HepG2 (cell line): ENCODE measurements around the gene TLE2. TPM values are rescaled to one million over a fixed set of nuclear protein-coding genes. Genes with fewer than 3 reads are reported as not detected.
A peak's percentile ranks its signal among the peaks of the same experiment; 100 is the strongest.

Experiments
- ATAC-seq: fragments of 200-7000 bp; cut with Tn5 transposase; 3 replicates; pipeline ENCODE4 v1.9.1; 2020; ENCODE audit warnings: mild to moderate bottlenecking, moderate library complexity
- BruUV-seq: library from RNA; stranded (reverse); fragments of 400-500 nt; replicated peaks from 2 replicates; lab custom pipeline; 2021; lab: Mats Ljungman, UMichigan
- CTCF ChIA-PET: fragments of 300-600 bp; formaldehyde crosslinking; extraction: SDS; loops from one replicate; lab custom pipeline; 2021; ENCODE audit warnings: low total read pairs, inconsistent platforms, low intra/inter-chr PET ratio; lab: Yijun Ruan, JAX
- POLR2A ChIA-PET: fragments of 350-600 bp; sonication (Branson Sonifier 250); formaldehyde crosslinking; loops from one replicate; lab custom pipeline; 2020; ENCODE audit warnings: antibody characterized with exemption, inconsistent platforms; lab: Yijun Ruan, JAX
- DNase-seq: peaks from one replicate; pipeline ENCODE4 v3.0.0-alpha.2; 2015; ENCODE audit warnings: low spot score
- FAIRE-seq: peaks from 3 replicates; lab custom pipeline; 2011; peaks lifted over from hg19 to GRCh38; lab: Jason Lieb, UNC
- H2AFZ ChIP-seq: one replicate; pipeline ENCODE4 v1.6.1; 2011; ENCODE audit warnings: low read length, inconsistent platforms
- H3K27ac ChIP-seq: fragments of 300-600 bp; 3 replicates; pipeline ENCODE4 v1.8.0; 2011; ENCODE audit warnings: mixed run types, mild to moderate bottlenecking, mixed read lengths, low read length, inconsistent platforms; ENCODE audit not compliant: insufficient read depth; ENCODE audit errors: extremely low read length
- H3K27me3 ChIP-seq, 2 experiments: fragments of 200-600 bp in 1 of 2; 2 replicates in 1 of 2; 3 replicates in 1 of 2; pipeline versions ENCODE4 v1.6.0 to v1.8.0; 2011; ENCODE audit warnings: low read length in 2 of 2, mild to moderate bottlenecking in 2 of 2, moderate library complexity in 2 of 2, inconsistent platforms in 1 of 2; ENCODE audit not compliant: insufficient read depth in 2 of 2, control insufficient read depth in 1 of 2
- H3K36me3 ChIP-seq, 2 experiments: fragments of 200-600 bp in 1 of 2; replicated peaks in 1 of 2; 2 replicates in 1 of 2; 3 replicates in 1 of 2; pipeline versions ENCODE4 v1.5.1 to v1.8.0; 2011; ENCODE audit warnings: low read length in 2 of 2, inconsistent platforms in 1 of 2; ENCODE audit not compliant: insufficient read depth in 2 of 2, control insufficient read depth in 1 of 2
- H3K4me1 ChIP-seq: 2 replicates; pipeline ENCODE4 v1.5.1; 2012; ENCODE audit warnings: low read length, inconsistent platforms; ENCODE audit not compliant: insufficient read depth
- H3K4me2 ChIP-seq: 2 replicates; pipeline ENCODE4 v1.6.0; 2011; ENCODE audit warnings: low read depth, low read length, inconsistent platforms
- H3K4me3 ChIP-seq, 3 experiments: fragments of 200-600 bp in 1 of 3; sonication (generic), shearing (Covaris generic) in 1 of 3; replicated peaks in 1 of 3; 2 replicates each; pipeline ENCODE4 v1.5.1; 2011 to 2016; ENCODE audit warnings: low read length in 3 of 3, inconsistent platforms in 2 of 3, low read depth in 2 of 3, mild to moderate bottlenecking in 2 of 3, control low read depth in 1 of 3, mixed read lengths in 1 of 3; ENCODE audit not compliant: insufficient read depth in 1 of 3
- H3K79me2 ChIP-seq: one replicate; pipeline ENCODE4 v1.6.1; 2011; ENCODE audit warnings: low read length, inconsistent platforms; ENCODE audit not compliant: insufficient read depth
- H3K9ac ChIP-seq: 2 replicates; pipeline ENCODE4 v1.6.0; 2011; ENCODE audit warnings: mild to moderate bottlenecking, low read depth, low read length, inconsistent platforms; ENCODE audit not compliant: insufficient read depth
- H3K9me3 ChIP-seq: 2 replicates; pipeline ENCODE4 v1.5.1; 2012; ENCODE audit warnings: mild to moderate bottlenecking, low read length
- H4K20me1 ChIP-seq: 2 replicates; pipeline ENCODE4 v1.6.0; 2011; ENCODE audit warnings: inconsistent platforms, mild to moderate bottlenecking, low read length, moderate library complexity; ENCODE audit not compliant: insufficient read depth
- CENPX ChIP-seq: sonication (generic); formaldehyde crosslinking; IDR thresholded peaks from 2 replicates; pipeline ENCODE4 v1.9.0; 2021; ENCODE audit warnings: mild to moderate bottlenecking, missing genetic modification reagents, moderate library complexity
- DPF2 ChIP-seq: sonication (generic); formaldehyde crosslinking; IDR thresholded peaks from 2 replicates; pipeline ENCODE4 v1.4.0; 2020; ENCODE audit warnings: mild to moderate bottlenecking, low read depth, missing genetic modification reagents, borderline replicate concordance
- EP300 ChIP-seq, 3 experiments: sonication (generic) in 1 of 3; formaldehyde crosslinking in 1 of 3; IDR thresholded peaks; 2 replicates each; pipeline versions ENCODE4 v1.5.1 to v1.6.1; 2011 to 2020; ENCODE audit warnings: low read depth in 2 of 3, low read length in 2 of 3, borderline replicate concordance in 1 of 3, improper control_type of control experiment in 1 of 3, mild to moderate bottlenecking in 1 of 3, missing genetic modification reagents in 1 of 3, moderate library complexity in 1 of 3
- ISL2 ChIP-seq: sonication (generic); formaldehyde crosslinking; IDR thresholded peaks from 2 replicates; pipeline ENCODE4 v1.5.0; 2020; ENCODE audit warnings: missing genetic modification reagents
- PRMT3 ChIP-seq: sonication (generic); formaldehyde crosslinking; IDR thresholded peaks from 2 replicates; pipeline ENCODE4 v1.8.1; 2022; ENCODE audit warnings: low read depth, mild to moderate bottlenecking, moderate library complexity, missing genetic modification reagents, borderline replicate concordance
- RFXANK ChIP-seq: IDR thresholded peaks from 2 replicates; pipeline ENCODE4 v1.6.1; 2016
- SIX1 ChIP-seq: sonication (generic); formaldehyde crosslinking; IDR thresholded peaks from 2 replicates; pipeline ENCODE4 v1.4.0; 2020; ENCODE audit warnings: missing genetic modification reagents, borderline replicate concordance
- SNRNP70 ChIP-seq: fragments of 200-400 bp; formaldehyde crosslinking; IDR thresholded peaks from 2 replicates; pipeline ENCODE4 v1.6.1; 2017; ENCODE audit warnings: mild to moderate bottlenecking, low read depth, low read length, moderate library complexity
- SYNCRIP ChIP-seq: fragments of 200-400 bp; formaldehyde crosslinking; IDR thresholded peaks from 2 replicates; pipeline ENCODE4 v1.6.1; 2018; ENCODE audit warnings: mild to moderate bottlenecking, low read depth, low read length; ENCODE audit not compliant: insufficient read depth
- ZGPAT ChIP-seq: IDR thresholded peaks from 2 replicates; pipeline ENCODE4 v1.6.1; 2016; ENCODE audit warnings: mild to moderate bottlenecking
- ZNF263 ChIP-seq: sonication (generic); formaldehyde crosslinking; IDR thresholded peaks from 2 replicates; pipeline ENCODE4 v1.4.0; 2020; ENCODE audit warnings: missing genetic modification reagents
- ZNF431 ChIP-seq: sonication (generic); formaldehyde crosslinking; IDR thresholded peaks from 2 replicates; pipeline ENCODE4 v1.9.0; 2022; ENCODE audit warnings: missing genetic modification reagents, low read depth, mild to moderate bottlenecking, borderline replicate concordance
- ZNF432 ChIP-seq: sonication (generic); formaldehyde crosslinking; IDR thresholded peaks from 2 replicates; pipeline ENCODE4 v1.5.0; 2020; ENCODE audit warnings: missing genetic modification reagents, mild to moderate bottlenecking, borderline replicate concordance
- ZNF446 ChIP-seq: sonication (generic); formaldehyde crosslinking; IDR thresholded peaks from 2 replicates; pipeline ENCODE4 v1.5.0; 2020; ENCODE audit warnings: mild to moderate bottlenecking, missing genetic modification reagents
- ZNF577 ChIP-seq: sonication (generic); formaldehyde crosslinking; IDR thresholded peaks from 2 replicates; pipeline ENCODE4 v1.4.0; 2020; ENCODE audit warnings: mild to moderate bottlenecking, low read depth, missing genetic modification reagents, borderline replicate concordance
- ZNF7 ChIP-seq: IDR thresholded peaks from 2 replicates; pipeline ENCODE4 v1.6.1; 2016; ENCODE audit warnings: missing biosample characterization, missing genetic modification reagents
- WGBS: methylation state at CpG from one replicate; pipeline ENCODE4 v1.1.6; 2017; ENCODE audit warnings: low lambda C conversion rate; 5-methylcytosine and 5-hydroxymethylcytosine counted together
- in situ Hi-C: cut with HindIII; loops from 2 replicates; pipeline ENCODE4 v1.10.0; 2017; ENCODE audit warnings: low pct_unique_long_range_greater_than_20kb; ENCODE audit not compliant: extremely low pct_ligation_motif_present
- intact Hi-C: fragments of 100-400 bp; cut with micrococcal nuclease; formaldehyde crosslinking; loops from one replicate; pipeline ENCODE4 v1.10.0; 2022; ENCODE audit not compliant: unreplicated experiment
- polyA plus RNA-seq, 8 experiments: library from polyadenylated mRNA; depleted of rRNA in 3 of 8; stranded (reverse) in 7 of 8; unstranded in 1 of 8; fragments of >200 nt; fragmentation: Illumina TruSeq in 4 of 8; extraction: Trizol in 4 of 8; gene quantifications; 2 replicates each; pipeline versions ENCODE4 v1.2.1 to v1.2.3, GENCODE V29; 2011 to 2016; ENCODE audit warnings: low read depth in 4 of 8, missing spikeins in 1 of 8, mixed read lengths in 1 of 8; ENCODE audit not compliant: insufficient read depth in 1 of 8
- total RNA-seq, 5 experiments: library from RNA; depleted of rRNA; stranded (reverse); fragments of >200 nt; fragmentation: Illumina TruSeq; extraction: Trizol; gene quantifications; 2 replicates each; pipeline ENCODE4 v1.2.3, GENCODE V29; 2016; ENCODE audit warnings: low read depth in 1 of 5
- TF ChIP-seq, protein P1 (sequence below): conservative IDR thresholded peaks from 2 replicates; pipeline ENCODE4 v1.6.1; 2018; ENCODE audit warnings: missing genetic modification reagents

TLE2 gene
- total and polyA plus RNA-seq, 2 of the 13 experiments (the other 11 are each of a cell fraction or from before 2014, with no cell fraction given), result 0.07 to 0.81 TPM

- Histone ChIP-seq H3K4me1 (peaks cover 9% of the 10 kb centered on the region), H3K79me2 (no peaks in the 10 kb centered on the region), H3K27ac (no peak overlapping the region), H3K9ac (no peak overlapping the region), H3K36me3 (no peaks in the 10 kb centered on the region), H4K20me1 (no peaks in the 10 kb centered on the region), H3K27me3 (peaks cover 0 to 4% of the 10 kb centered on the region in 2 experiments; a peak in 1 of 5 replicates), H3K9me3 (no peaks in the 10 kb centered on the region), H2AFZ (no peak overlapping the region), H3K4me2 (no peak overlapping the region), H3K4me3 (no peak overlapping the region)
- ATAC-seq (no peak), FAIRE-seq (no peak), DNase-seq (no peak)
- WGBS, result 64% methylated on average over 3 of the region's 4 CpGs
- no TSS peak for BruUV-seq
- ChIA-PET CTCF (no interaction called here), POLR2A (interaction anchor here (0.6 kb wide), 1 partner anchor 369 kb away, joined by 3 read pairs; no protein-coding TSS in a partner anchor)
- TF ChIP-seq CENPX (CRISPR knock-in tag) (no peak), PRMT3 (CRISPR knock-in tag) (no peak), ZNF432 (no peak), RFXANK (no peak)
- in situ Hi-C loops, result no loop called here
- intact Hi-C loops, result no loop called here
Observed at GRCh38 chr19:3004522-3004921, 24.6 kb downstream of the TLE2 start.

GRCh38 chr19:3003046-3003445 lies 26.0 kb downstream of the TLE2 start:
- Histone ChIP-seq H3K36me3 (no peaks in the 10 kb centered on the region), H3K4me2 (no peak overlapping the region), H3K9ac (no peak overlapping the region), H4K20me1 (no peaks in the 10 kb centered on the region), H3K4me1 (peaks cover 5% of the 10 kb centered on the region), H3K9me3 (no peaks in the 10 kb centered on the region), H2AFZ (no peak overlapping the region), H3K79me2 (no peaks in the 10 kb centered on the region), H3K27me3 (no peaks in the 10 kb centered on the region; a peak in 1 of 5 replicates), H3K4me3 (no peak overlapping the region), H3K27ac (no peak overlapping the region)
- POLR2A ChIA-PET, result no interaction called here
- in situ Hi-C loops, result no loop called here
- CTCF ChIA-PET, result no interaction called here
- ATAC-seq (no peak), DNase-seq (no peak), FAIRE-seq (no peak)
- no TSS peak for BruUV-seq
- intact Hi-C loops, result no loop called here
- WGBS, result 32% methylated on average over 6 of the region's 7 CpGs
- TF ChIP-seq SNRNP70 (no peak), ZNF7 (no peak), ZNF577 (no peak), SIX1 (no peak), ZNF263 (peak; percentile 86), SYNCRIP (no peak), ZGPAT (CRISPR knock-in tag) (no peak), ISL2 (CRISPR knock-in tag) (no peak), DPF2 (CRISPR knock-in tag) (no peak), ZNF431 (no peak), ZNF446 (CRISPR knock-in tag) (no peak), EP300 (IDR thresholded peaks at IDR 0.05; ENCODE audit: low read depth in 2 of 2, low read length in 2 of 2) (peak in 1 of 2 experiments; percentile 31; a peak in 1 of 4 replicates), EP300 (CRISPR knock-in tag; IDR thresholded peaks at IDR 0.05; ENCODE audit: borderline replicate concordance) (no peak)
- TF ChIP-seq, protein P1, sequence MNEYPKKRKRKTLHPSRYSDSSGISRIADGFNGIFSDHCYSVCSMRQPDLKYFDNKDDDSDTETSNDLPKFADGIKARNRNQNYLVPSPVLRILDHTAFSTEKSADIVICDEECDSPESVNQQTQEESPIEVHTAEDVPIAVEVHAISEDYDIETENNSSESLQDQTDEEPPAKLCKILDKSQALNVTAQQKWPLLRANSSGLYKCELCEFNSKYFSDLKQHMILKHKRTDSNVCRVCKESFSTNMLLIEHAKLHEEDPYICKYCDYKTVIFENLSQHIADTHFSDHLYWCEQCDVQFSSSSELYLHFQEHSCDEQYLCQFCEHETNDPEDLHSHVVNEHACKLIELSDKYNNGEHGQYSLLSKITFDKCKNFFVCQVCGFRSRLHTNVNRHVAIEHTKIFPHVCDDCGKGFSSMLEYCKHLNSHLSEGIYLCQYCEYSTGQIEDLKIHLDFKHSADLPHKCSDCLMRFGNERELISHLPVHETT (CRISPR knock-in tag), result no peak
